ENCODE data around the gene PAFAH1B1. TPM values are rescaled to one million over a fixed set of nuclear protein-coding genes. Genes with fewer than 3 reads are reported as not detected.

Gene PAFAH1B1
- total and polyA plus RNA-seq, 2 experiments from 2014 or later = 69.9 to 71.7 TPM

- Histone ChIP-seq H3K4me1 (ENCODE audit: insufficient read depth) (peaks cover 5% of the 10 kb centered on the region; the same call in 1 of the 2 replicates), H3K36me3 (ENCODE audit: insufficient read depth) (no peaks in the 10 kb centered on the region), H3K4me2 (no peak overlapping the region), H4K20me1 (replicated peaks; ENCODE audit: insufficient read depth) (0 out of 2 replicates have a peak, but pooled peaks cover 4% of the 10 kb centered on the region), H3K27me3 (ENCODE audit: insufficient read depth) (no peaks in the 10 kb centered on the region), H3K4me3 (no peak overlapping the region), H3K27ac (ENCODE audit: low read depth) (no peak overlapping the region), H3K9me2 (ENCODE audit: insufficient read depth) (no peaks in the 10 kb centered on the region), H3K79me2 (replicated peaks; ENCODE audit: insufficient read depth) (no peaks in the 10 kb centered on the region), H2AFZ (no peak overlapping the region), H3F3A (replicated peaks; ENCODE audit: low read depth) (peaks cover 11% of the 10 kb centered on the region; the same call in 1 of the 2 replicates)
- ATAC-seq (no peak), DNase-seq (ENCODE audit: low spot score) (no peak)
- Mint-ChIP-seq H3K4me1 (peaks cover 6% of the 10 kb centered on the region; the same call in 2 of the 3 replicates), H3K27me3 (ENCODE audit: insufficient read depth, low read depth, poor library complexity) (peaks cover 14% of the 10 kb centered on the region), H3K36me3 (ENCODE audit: low read depth) (peaks cover 25% of the 10 kb centered on the region), H3K9me3 (no peaks in the 10 kb centered on the region), H3K27ac (no peak overlapping the region), H3K4me3 (no peak overlapping the region)
- TF ChIP-seq POLR2AphosphoS5 (IDR thresholded peaks at IDR 0.05; ENCODE audit: low read depth) = no peak
- no peak for TF ChIP-seq JUNB (IDR thresholded peaks at IDR 0.05; ENCODE audit: unreplicated experiment)
- no peak for TF ChIP-seq CTCF (conservative IDR thresholded peaks at IDR 0.05; ENCODE audit: low read depth in 2 of 2)
These were observed 100.3 kb downstream of the PAFAH1B1 start for GRCh38 chr17:2693561-2694380.

GRCh38 chr17:2694381-2695242, 101.2 kb downstream of the PAFAH1B1 start:
- Histone ChIP-seq H4K20me1 (replicated peaks; ENCODE audit: insufficient read depth) (0 out of 2 replicates have a peak, but pooled peaks cover 4% of the 10 kb centered on the region), H3F3A (replicated peaks; ENCODE audit: low read depth) (0 out of 2 replicates have a peak, but pooled peaks cover 7% of the 10 kb centered on the region), H2AFZ (no peak overlapping the region), H3K9me2 (ENCODE audit: insufficient read depth) (no peaks in the 10 kb centered on the region), H3K79me2 (replicated peaks; ENCODE audit: insufficient read depth) (no peaks in the 10 kb centered on the region), H3K4me2 (no peak overlapping the region), H3K36me3 (ENCODE audit: insufficient read depth) (no peaks in the 10 kb centered on the region), H3K4me1 (ENCODE audit: insufficient read depth) (no peaks in the 10 kb centered on the region; the same call in 1 of the 2 replicates), H3K27me3 (ENCODE audit: insufficient read depth) (no peaks in the 10 kb centered on the region), H3K4me3 (no peak overlapping the region), H3K27ac (ENCODE audit: low read depth) (no peak overlapping the region)
- DNase-seq (ENCODE audit: low spot score) (no peak), ATAC-seq (no peak)
- H3K36me3 Mint-ChIP-seq (ENCODE audit: low read depth) = peaks cover 29% of the 10 kb centered on the region
- no peaks in the 10 kb centered on the region for H3K4me1 Mint-ChIP-seq
- no peak overlapping the region for H3K4me3 Mint-ChIP-seq
- no peaks in the 10 kb centered on the region for H3K9me3 Mint-ChIP-seq
- TF ChIP-seq POLR2AphosphoS5 (IDR thresholded peaks at IDR 0.05; ENCODE audit: low read depth) (no peak), REST (IDR thresholded peaks at IDR 0.05; ENCODE audit: unreplicated experiment) (no peak), STAT1 (IDR thresholded peaks at IDR 0.05; ENCODE audit: unreplicated experiment) (no peak), JUNB (IDR thresholded peaks at IDR 0.05; ENCODE audit: unreplicated experiment) (no peak), CTCF (conservative IDR thresholded peaks at IDR 0.05; ENCODE audit: low read depth in 2 of 2) (no peak)
- peaks cover 7% of the 10 kb centered on the region for H3K27me3 Mint-ChIP-seq (ENCODE audit: insufficient read depth, low read depth, poor library complexity)
- no peak overlapping the region for H3K27ac Mint-ChIP-seq

All from GM23338 (cell line).